ENCODE results near the gene MBNL3. TPM values are rescaled to one million over a fixed set of nuclear protein-coding genes. Genes with fewer than 3 reads are reported as not detected.

The MBNL3 gene
- total RNA-seq, 1 donor from 2014 or later = 21.8 TPM

GRCh38 chrX:132401935-132402334 lies 86.9 kb downstream of the MBNL3 start:
- Mint-ChIP-seq H3K36me3 (ENCODE audit: low read depth) (no peaks in the 10 kb centered on the region), H3K27ac (ENCODE audit: unreplicated experiment) (no peak overlapping the region), H3K4me3 (no peak overlapping the region), H3K27me3 (ENCODE audit: low read depth) (no peaks in the 10 kb centered on the region), H3K4me1 (no peaks in the 10 kb centered on the region), H3K9me3 (no peaks in the 10 kb centered on the region)
- DNase-seq (ENCODE audit: low read depth, low spot score) = no peak
- TF ChIP-seq CTCF (conservative IDR thresholded peaks at IDR 0.05) = no peak

GRCh38 chrX:132400706-132401105 lies 88.1 kb downstream of the MBNL3 start:
- no peak for TF ChIP-seq CTCF (conservative IDR thresholded peaks at IDR 0.05)
- Mint-ChIP-seq H3K4me1 (no peaks in the 10 kb centered on the region), H3K27me3 (ENCODE audit: low read depth) (no peaks in the 10 kb centered on the region), H3K4me3 (no peak overlapping the region), H3K9me3 (no peaks in the 10 kb centered on the region), H3K27ac (ENCODE audit: unreplicated experiment) (no peak overlapping the region), H3K36me3 (ENCODE audit: low read depth) (no peaks in the 10 kb centered on the region)
- no peak for DNase-seq (ENCODE audit: low read depth, low spot score)

DNA sequence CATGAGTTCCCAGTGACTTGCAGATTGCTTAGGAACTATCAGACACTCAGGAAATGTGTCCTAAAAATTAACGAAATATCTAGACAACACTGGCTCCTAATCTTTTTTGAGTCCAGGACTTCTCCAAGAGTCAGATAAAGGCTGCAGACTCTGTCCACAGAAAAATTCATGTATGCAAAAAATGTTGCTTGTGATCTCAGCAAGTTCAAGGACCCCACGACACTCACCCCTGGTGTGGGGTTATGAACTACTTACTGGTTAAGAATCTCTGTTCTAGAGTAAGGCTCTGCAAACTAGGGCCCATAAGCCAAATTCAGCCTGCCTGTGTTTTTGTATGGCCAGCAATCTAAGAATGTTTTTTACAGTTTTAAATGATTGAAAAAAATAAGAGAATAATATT lies 93.2 kb downstream of the MBNL3 start:
- Mint-ChIP-seq H3K9me3 (no peaks in the 10 kb centered on the region), H3K4me1 (peaks cover 4% of the 10 kb centered on the region), H3K4me3 (no peak overlapping the region), H3K27ac (ENCODE audit: unreplicated experiment) (no peak overlapping the region), H3K36me3 (ENCODE audit: low read depth) (no peaks in the 10 kb centered on the region), H3K27me3 (ENCODE audit: low read depth) (no peaks in the 10 kb centered on the region)
- TF ChIP-seq CTCF (conservative IDR thresholded peaks at IDR 0.05) = no peak
- DNase-seq (ENCODE audit: low read depth, low spot score) = no peak

DNA sequence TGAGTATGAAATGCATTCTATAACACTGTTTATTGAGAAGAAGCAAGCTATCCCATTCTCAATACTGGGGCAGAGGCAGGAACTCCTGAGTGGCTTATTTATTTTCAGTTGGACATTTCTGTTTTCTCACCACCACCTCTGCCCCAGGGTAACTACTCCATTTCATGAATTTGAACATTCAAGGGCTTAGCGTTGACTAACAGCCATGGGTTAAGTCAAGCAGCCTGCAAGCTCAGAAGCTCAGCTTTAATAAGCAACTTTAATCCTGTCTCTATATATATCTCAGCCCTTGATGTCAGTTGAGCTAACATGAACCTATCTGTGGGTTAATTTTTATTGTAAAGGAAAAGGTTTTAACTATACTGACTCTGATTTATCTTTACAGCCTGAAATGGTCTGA lies 93.8 kb downstream of the MBNL3 start:
- Mint-ChIP-seq H3K27me3 (ENCODE audit: low read depth) (no peaks in the 10 kb centered on the region), H3K36me3 (ENCODE audit: low read depth) (no peaks in the 10 kb centered on the region), H3K4me3 (no peak overlapping the region), H3K27ac (ENCODE audit: unreplicated experiment) (no peak overlapping the region), H3K9me3 (no peaks in the 10 kb centered on the region), H3K4me1 (peaks cover 4% of the 10 kb centered on the region)
- no peak for TF ChIP-seq CTCF (conservative IDR thresholded peaks at IDR 0.05)
- no peak for DNase-seq (ENCODE audit: low read depth, low spot score)

DNA sequence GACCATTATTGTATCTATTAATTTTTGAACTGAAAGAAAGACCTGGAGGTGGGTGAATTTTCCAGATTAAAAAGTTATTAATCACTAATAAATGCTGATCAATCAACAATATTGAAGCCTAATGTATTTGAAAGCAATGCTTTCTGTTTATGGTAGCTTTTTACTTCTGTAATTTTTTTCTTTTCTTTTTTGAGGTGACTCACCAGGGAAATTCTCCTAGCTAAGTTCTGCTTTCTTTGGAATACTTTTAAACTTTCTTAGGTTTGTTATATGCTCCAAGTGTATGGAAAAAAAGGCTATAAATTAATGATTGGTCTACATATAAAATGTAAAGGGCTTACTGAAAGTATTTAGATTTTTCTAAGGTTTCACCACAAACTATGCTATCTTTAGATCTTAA lies 94.2 kb downstream of the MBNL3 start:
- no peaks in the 10 kb centered on the region for H3K27me3 Mint-ChIP-seq (ENCODE audit: low read depth)
- no peaks in the 10 kb centered on the region for H3K36me3 Mint-ChIP-seq (ENCODE audit: low read depth)
- no peak for TF ChIP-seq CTCF (conservative IDR thresholded peaks at IDR 0.05)
- no peak overlapping the region for H3K27ac Mint-ChIP-seq (ENCODE audit: unreplicated experiment)
- H3K4me3 Mint-ChIP-seq = no peak overlapping the region
- H3K9me3 Mint-ChIP-seq = no peaks in the 10 kb centered on the region
- H3K4me1 Mint-ChIP-seq = peaks cover 4% of the 10 kb centered on the region
- DNase-seq (ENCODE audit: low read depth, low spot score) = no peak

DNA sequence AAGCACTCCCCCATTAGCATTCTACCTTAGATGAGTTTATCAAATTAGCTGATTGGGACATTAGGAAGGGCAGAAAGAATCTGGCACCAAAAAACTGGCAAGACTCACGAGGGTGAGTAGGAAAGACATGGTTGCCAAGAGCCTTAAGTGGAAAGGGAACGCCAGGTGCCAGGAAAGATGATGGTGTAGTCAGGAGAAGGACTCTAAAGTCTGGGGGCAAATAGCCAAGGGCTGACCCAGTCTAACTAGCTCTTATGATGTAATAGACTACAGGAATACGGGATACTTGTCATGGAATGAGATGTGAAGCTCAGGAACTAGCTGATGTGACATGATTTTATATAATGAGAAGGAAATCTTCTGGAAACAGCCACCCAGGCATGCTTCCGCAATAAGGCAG lies 94.8 kb downstream of the MBNL3 start:
- no peak for DNase-seq (ENCODE audit: low read depth, low spot score)
- no peak for TF ChIP-seq CTCF (conservative IDR thresholded peaks at IDR 0.05)
- no peak overlapping the region for H3K4me3 Mint-ChIP-seq
- no peak overlapping the region for H3K27ac Mint-ChIP-seq (ENCODE audit: unreplicated experiment)
- H3K27me3 Mint-ChIP-seq (ENCODE audit: low read depth) = no peaks in the 10 kb centered on the region
- no peaks in the 10 kb centered on the region for H3K9me3 Mint-ChIP-seq
- no peaks in the 10 kb centered on the region for H3K36me3 Mint-ChIP-seq (ENCODE audit: low read depth)
- peaks cover 4% of the 10 kb centered on the region for H3K4me1 Mint-ChIP-seq
